CD4-positive, alpha-beta T cell (primary cell): Measurements from ENCODE around the gene PPM1A. TPM values are rescaled to one million over a fixed set of nuclear protein-coding genes. Genes with fewer than 3 reads are reported as not detected.

Experiments used
- ATAC-seq: fragments of 200-7000 bp; cut with Tn5 transposase; one replicate; pipeline ENCODE4 v1.10.0; 2022; ENCODE audit warnings: mild to moderate bottlenecking; ENCODE audit not compliant: poor library complexity
- CTCF ChIA-PET: fragments of 350-600 bp; sonication (Branson Sonifier 250); formaldehyde crosslinking; loops from one replicate; lab custom pipeline; 2021; ENCODE audit warnings: antibody characterized with exemption, inconsistent platforms; lab: Charles Lee
- POLR2A ChIA-PET: fragments of 350-600 bp; sonication (Branson Sonifier 250); formaldehyde crosslinking; loops from one replicate; lab custom pipeline; 2021; ENCODE audit warnings: antibody characterized with exemption, inconsistent platforms; lab: Charles Lee
- DNase-seq, 14 experiments: peaks; one replicate each; pipeline ENCODE4 v3.0.0-alpha.2; 2013 to 2020; ENCODE audit warnings: mixed read lengths in 2 of 14
- H3K27ac ChIP-seq, 2 donors: one replicate each; pipeline versions ENCODE4 v1.5.1 to v1.7.0; 2013; ENCODE audit warnings: low read length in 2 of 2, low read depth in 1 of 2, mild to moderate bottlenecking in 1 of 2
- H3K27me3 ChIP-seq, 2 experiments: 1 replicate in 1 of 2; 2 replicates in 1 of 2; pipeline versions ENCODE4 v1.6.1 to v1.7.0; 2013; ENCODE audit warnings: low read length in 2 of 2, control low read depth in 1 of 2, mild to moderate bottlenecking in 1 of 2, moderate library complexity in 1 of 2; ENCODE audit not compliant: insufficient read depth in 2 of 2, control insufficient read depth in 1 of 2
- H3K36me3 ChIP-seq: one replicate; pipeline ENCODE4 v1.6.1; 2013; ENCODE audit warnings: low read length, control low read depth; ENCODE audit not compliant: insufficient read depth
- H3K4me1 ChIP-seq: one replicate; pipeline ENCODE4 v1.6.1; 2013; ENCODE audit warnings: low read length, control low read depth; ENCODE audit not compliant: insufficient read depth
- H3K4me3 ChIP-seq: one replicate; pipeline ENCODE4 v1.5.1; 2013; ENCODE audit warnings: mild to moderate bottlenecking, low read length, moderate library complexity
- H3K9me3 ChIP-seq, 2 experiments: 1 replicate in 1 of 2; 2 replicates in 1 of 2; pipeline versions ENCODE4 v1.6.1 to v1.7.0; 2013; ENCODE audit warnings: low read length in 2 of 2, mild to moderate bottlenecking in 2 of 2, control low read depth in 1 of 2, moderate library complexity in 1 of 2; ENCODE audit not compliant: control insufficient read depth in 1 of 2, insufficient read depth in 1 of 2
- H3K27ac Mint-ChIP-seq: one replicate; pipeline ENCODE4 v1.8.0; 2020; ENCODE audit warnings: mixed read lengths
- H3K27me3 Mint-ChIP-seq: one replicate; pipeline ENCODE4 v1.8.0; 2021; ENCODE audit warnings: mixed read lengths
- H3K36me3 Mint-ChIP-seq: one replicate; pipeline ENCODE4 v1.8.0; 2021; ENCODE audit warnings: low read depth, mixed read lengths
- H3K4me1 Mint-ChIP-seq: one replicate; pipeline ENCODE4 v1.8.0; 2021; ENCODE audit warnings: low read depth, mixed read lengths
- H3K4me3 Mint-ChIP-seq: one replicate; pipeline ENCODE4 v1.8.0; 2020; ENCODE audit warnings: mild to moderate bottlenecking, mixed read lengths
- H3K9me3 Mint-ChIP-seq: one replicate; pipeline ENCODE4 v1.8.0; 2020; ENCODE audit warnings: mixed read lengths
- CTCF ChIP-seq: fragments of 200-600 bp; IDR thresholded peaks from one replicate; pipeline ENCODE4 v1.8.0; 2022; ENCODE audit warnings: antibody characterized with exemption, mild to moderate bottlenecking
- intact Hi-C, 2 experiments: fragments of 100-400 bp; cut with DNase I in 1 of 2; cut with micrococcal nuclease in 1 of 2; formaldehyde crosslinking; loops; one replicate each; pipeline versions ENCODE4 v1.15.1 to v1.9.0; 2023 to 2025; cut with DNase I, micrococcal nuclease
- total RNA-seq, 174 experiments: library from RNA in 2 of 174; stranded (reverse) in 2 of 174; gene quantifications; one replicate each; pipeline ENCODE4 v1.2.3 and lab custom pipeline; 2021 to 2026

The PPM1A gene
- total RNA-seq, 2 experiments from 2014 or later: 96.9 to 97.2 TPM

- H3K27ac Mint-ChIP-seq: no peak overlapping the region
- intact Hi-C loops: no loop called here
- Histone ChIP-seq H3K4me3 (no peak overlapping the region), H3K9me3 (no peaks in the 10 kb centered on the region), H3K27ac (no peak overlapping the region), H3K36me3 (no peaks in the 10 kb centered on the region), H3K4me1 (peaks cover 13% of the 10 kb centered on the region), H3K27me3 (no peaks in the 10 kb centered on the region)
- H3K4me3 Mint-ChIP-seq: no peak overlapping the region
- peaks cover 27% of the 10 kb centered on the region for H3K36me3 Mint-ChIP-seq
- H3K27me3 Mint-ChIP-seq: no peaks in the 10 kb centered on the region
- no peak for TF ChIP-seq CTCF
- H3K9me3 Mint-ChIP-seq: no peaks in the 10 kb centered on the region
- ATAC-seq (no peak), DNase-seq (no peak)
- H3K4me1 Mint-ChIP-seq: peaks cover 83% of the 10 kb centered on the region
- POLR2A ChIA-PET: interaction anchor here (3.8 kb wide), 1 partner anchor 26 kb away, joined by 14 read pairs; the partner anchor contains the start of gene PPM1A
- CTCF ChIA-PET: no interaction called here
These were observed 25.4 kb downstream of the PPM1A start for GRCh38 chr14:60274448-60274847.

- no peak for TF ChIP-seq CTCF
- CTCF ChIA-PET: no interaction called here
- Histone ChIP-seq H3K4me1 (peaks cover 12% of the 10 kb centered on the region), H3K27me3 (no peaks in the 10 kb centered on the region), H3K4me3 (no peak overlapping the region), H3K9me3 (no peaks in the 10 kb centered on the region), H3K36me3 (no peaks in the 10 kb centered on the region), H3K27ac (no peak overlapping the region)
- Mint-ChIP-seq H3K4me3 (no peak overlapping the region), H3K9me3 (no peaks in the 10 kb centered on the region), H3K36me3 (peaks cover 19% of the 10 kb centered on the region), H3K27ac (no peak overlapping the region), H3K4me1 (peaks cover 83% of the 10 kb centered on the region), H3K27me3 (no peaks in the 10 kb centered on the region)
- DNase-seq (no peak), ATAC-seq (no peak)
- POLR2A ChIA-PET: interaction anchor here (3.8 kb wide), 1 partner anchor 28 kb away, joined by 14 read pairs; the partner anchor contains the start of gene PPM1A
- intact Hi-C loops: no loop called here
These were observed 26.9 kb downstream of the PPM1A start for GRCh38 chr14:60275932-60276331.

- POLR2A ChIA-PET: interaction anchor here (3.8 kb wide), 1 partner anchor 28 kb away, joined by 14 read pairs; the partner anchor contains the start of gene PPM1A
- peaks cover 82% of the 10 kb centered on the region for H3K4me1 Mint-ChIP-seq
- CTCF ChIA-PET: no interaction called here
These were observed 27.3 kb downstream of the PPM1A start for GRCh38 chr14:60276347-60276746.

More at GRCh38 chr14:60276347-60276746, 27.3 kb downstream of the PPM1A start:
- H3K27me3 Mint-ChIP-seq: no peaks in the 10 kb centered on the region
- H3K9me3 Mint-ChIP-seq: no peaks in the 10 kb centered on the region
- H3K4me3 Mint-ChIP-seq: no peak overlapping the region
- DNase-seq (no peak), ATAC-seq (no peak)
- peaks cover 18% of the 10 kb centered on the region for H3K36me3 Mint-ChIP-seq
- intact Hi-C loops: no loop called here
- Histone ChIP-seq H3K27me3 (no peaks in the 10 kb centered on the region), H3K27ac (no peak overlapping the region), H3K36me3 (no peaks in the 10 kb centered on the region), H3K4me3 (no peak overlapping the region), H3K4me1 (peaks cover 11% of the 10 kb centered on the region), H3K9me3 (no peaks in the 10 kb centered on the region)
- TF ChIP-seq CTCF: no peak
- no peak overlapping the region for H3K27ac Mint-ChIP-seq
